ENCODE measurements around the gene CHST7. TPM values are rescaled to one million over a fixed set of nuclear protein-coding genes. Genes with fewer than 3 reads are reported as not detected.

Gene CHST7
- total RNA-seq, 1 experiment from 2014 or later, result 7.7 TPM

DNA sequence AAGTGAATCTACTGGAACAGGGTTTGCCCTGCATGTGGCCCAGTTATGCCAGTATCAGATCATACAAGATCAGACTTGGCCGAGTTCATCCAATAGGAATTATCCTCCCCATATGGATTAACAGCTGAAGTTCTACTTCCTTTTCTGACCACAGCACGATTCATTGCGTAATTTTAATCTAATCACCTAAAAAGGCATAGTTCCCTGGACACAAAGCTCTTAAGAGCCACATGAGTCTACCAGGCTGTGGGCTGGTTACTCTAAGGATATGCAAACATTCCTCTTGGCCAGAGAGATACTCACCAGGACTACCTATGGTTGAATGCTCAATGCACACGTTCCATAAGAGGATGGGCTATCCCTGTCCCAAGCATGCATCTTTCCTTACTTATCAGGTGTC is 46.9 kb downstream of the CHST7 start:
- H3K27me3 ChIP-seq (ENCODE audit: insufficient read depth, low read length), result no peaks in the 10 kb centered on the region
- BruUV-seq (replicated peaks), result no TSS peak
- H3K79me2 ChIP-seq (ENCODE audit: insufficient read depth, low read length), result no peaks in the 10 kb centered on the region
- TF ChIP-seq, protein P1, sequence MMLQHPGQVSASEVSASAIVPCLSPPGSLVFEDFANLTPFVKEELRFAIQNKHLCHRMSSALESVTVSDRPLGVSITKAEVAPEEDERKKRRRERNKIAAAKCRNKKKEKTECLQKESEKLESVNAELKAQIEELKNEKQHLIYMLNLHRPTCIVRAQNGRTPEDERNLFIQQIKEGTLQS (IDR thresholded peaks at IDR 0.05), result no peak
- no peak for TF ChIP-seq EGR1 (IDR thresholded peaks at IDR 0.05; ENCODE audit: low read depth)
- TF ChIP-seq ELF1 (IDR thresholded peaks at IDR 0.05; ENCODE audit: borderline replicate concordance, low read depth), result no peak
- CTCF ChIA-PET, result no interaction called here
- H3K9me2 ChIP-seq (ENCODE audit: insufficient read depth), result no peaks in the 10 kb centered on the region
- no peak overlapping the region for H2AFZ ChIP-seq (ENCODE audit: low read depth, low read length, poor library complexity, severe bottlenecking)
- no peaks in the 10 kb centered on the region for H3K36me3 ChIP-seq (ENCODE audit: control insufficient read depth in 1 of 2, insufficient read depth in 2 of 2, low read length in 2 of 2)
- H3K4me1 ChIP-seq (ENCODE audit: control insufficient read depth in 1 of 2, insufficient read depth in 2 of 2, low read length in 2 of 2), result no peaks in the 10 kb centered on the region
- no peaks in the 10 kb centered on the region for H3K9me3 ChIP-seq (ENCODE audit: control insufficient read depth in 1 of 2, insufficient read depth in 1 of 2, low read depth in 1 of 2, low read length in 2 of 2)
- no peak overlapping the region for H3K4me2 ChIP-seq (ENCODE audit: low read length)
- H3K4me3 ChIP-seq (replicated peaks in 1 of 2; ENCODE audit: low read depth in 1 of 2, low read length in 2 of 2), result no peak overlapping the region
- no peak overlapping the region for H3K27ac ChIP-seq (ENCODE audit: low read depth, low read length)
- POLR2A ChIA-PET, result no interaction called here
- RAD21 ChIA-PET (ENCODE audit: low non-redundant PET in 1 of 2, low total read pairs in 2 of 2, uncharacterized antibody in 2 of 2, unreplicated experiment in 2 of 2), result no interaction called here
- no peaks in the 10 kb centered on the region for H4K20me1 ChIP-seq (ENCODE audit: insufficient read depth)
- H3K9ac ChIP-seq (ENCODE audit: low read length), result no peak overlapping the region
- no peak for DNase-seq (ENCODE audit: low read depth, low spot score)
- intact Hi-C loops (cut with micrococcal nuclease), result no loop called here
- no peak for ATAC-seq

DNA sequence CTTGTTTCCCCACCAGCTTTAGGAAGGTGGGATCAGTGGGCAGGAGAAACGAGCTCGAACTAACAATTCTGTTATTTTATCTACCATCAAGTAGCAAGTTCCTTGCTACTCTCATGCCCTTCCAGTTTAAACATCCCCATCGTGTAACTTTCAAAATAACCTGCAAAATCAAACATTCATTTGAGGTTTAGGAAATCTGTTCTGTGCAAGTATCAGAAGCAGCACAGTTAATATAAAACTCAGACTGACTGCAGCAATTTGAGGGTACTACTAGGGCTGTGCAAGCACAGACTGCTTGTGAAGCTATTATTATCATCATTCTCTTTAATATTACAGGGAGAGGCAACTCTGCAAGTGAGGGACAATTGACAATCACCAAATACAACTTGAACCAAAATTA is 48.0 kb downstream of the CHST7 start:
- no peak overlapping the region for H3K9ac ChIP-seq (ENCODE audit: low read length)
- DNase-seq (ENCODE audit: low read depth, low spot score) (no peak), ATAC-seq (no peak)
- no peaks in the 10 kb centered on the region for H3K9me3 ChIP-seq (ENCODE audit: control insufficient read depth in 1 of 2, insufficient read depth in 1 of 2, low read depth in 1 of 2, low read length in 2 of 2)
- no peaks in the 10 kb centered on the region for H3K79me2 ChIP-seq (ENCODE audit: insufficient read depth, low read length)
- no peak overlapping the region for H2AFZ ChIP-seq (ENCODE audit: low read depth, low read length, poor library complexity, severe bottlenecking)
- intact Hi-C loops (cut with micrococcal nuclease), result no loop called here
- POLR2A ChIA-PET, result no interaction called here
- no peaks in the 10 kb centered on the region for H3K36me3 ChIP-seq (ENCODE audit: control insufficient read depth in 1 of 2, insufficient read depth in 2 of 2, low read length in 2 of 2)
- H3K27ac ChIP-seq (ENCODE audit: low read depth, low read length), result no peak overlapping the region
- no peaks in the 10 kb centered on the region for H3K9me2 ChIP-seq (ENCODE audit: insufficient read depth)
- H4K20me1 ChIP-seq (ENCODE audit: insufficient read depth), result no peaks in the 10 kb centered on the region
- RAD21 ChIA-PET (ENCODE audit: low non-redundant PET in 1 of 2, low total read pairs in 2 of 2, uncharacterized antibody in 2 of 2, unreplicated experiment in 2 of 2), result no interaction called here
- TF ChIP-seq ZNF274 (IDR thresholded peaks at IDR 0.05; ENCODE audit: low read depth, low read length) (no peak), CBX3 (IDR thresholded peaks at IDR 0.05; ENCODE audit: low read depth) (no peak), POLR2AphosphoS5 (IDR thresholded peaks at IDR 0.05; ENCODE audit: low read depth, low read length) (no peak), CEBPB (IDR thresholded peaks at IDR 0.05; ENCODE audit: low read depth) (no peak), JUND (IDR thresholded peaks at IDR 0.05) (no peak), SIN3A (IDR thresholded peaks at IDR 0.05; ENCODE audit: low read depth) (no peak), SP1 (IDR thresholded peaks at IDR 0.05; ENCODE audit: low read depth) (no peak), FOSL1 (IDR thresholded peaks at IDR 0.05; ENCODE audit: low read depth) (no peak), EZH2phosphoT487 (IDR thresholded peaks at IDR 0.05; ENCODE audit: borderline replicate concordance) (no peak)
- TF ChIP-seq, protein P2, sequence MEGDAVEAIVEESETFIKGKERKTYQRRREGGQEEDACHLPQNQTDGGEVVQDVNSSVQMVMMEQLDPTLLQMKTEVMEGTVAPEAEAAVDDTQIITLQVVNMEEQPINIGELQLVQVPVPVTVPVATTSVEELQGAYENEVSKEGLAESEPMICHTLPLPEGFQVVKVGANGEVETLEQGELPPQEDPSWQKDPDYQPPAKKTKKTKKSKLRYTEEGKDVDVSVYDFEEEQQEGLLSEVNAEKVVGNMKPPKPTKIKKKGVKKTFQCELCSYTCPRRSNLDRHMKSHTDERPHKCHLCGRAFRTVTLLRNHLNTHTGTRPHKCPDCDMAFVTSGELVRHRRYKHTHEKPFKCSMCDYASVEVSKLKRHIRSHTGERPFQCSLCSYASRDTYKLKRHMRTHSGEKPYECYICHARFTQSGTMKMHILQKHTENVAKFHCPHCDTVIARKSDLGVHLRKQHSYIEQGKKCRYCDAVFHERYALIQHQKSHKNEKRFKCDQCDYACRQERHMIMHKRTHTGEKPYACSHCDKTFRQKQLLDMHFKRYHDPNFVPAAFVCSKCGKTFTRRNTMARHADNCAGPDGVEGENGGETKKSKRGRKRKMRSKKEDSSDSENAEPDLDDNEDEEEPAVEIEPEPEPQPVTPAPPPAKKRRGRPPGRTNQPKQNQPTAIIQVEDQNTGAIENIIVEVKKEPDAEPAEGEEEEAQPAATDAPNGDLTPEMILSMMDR (IDR thresholded peaks at IDR 0.05 in 2 of 3, conservative IDR thresholded peaks at IDR 0.05 in 1 of 3; ENCODE audit: borderline replicate concordance in 1 of 3, insufficient read depth in 1 of 3, low read depth in 2 of 3, low read length in 2 of 3), result no peak
- TF ChIP-seq, protein P3, sequence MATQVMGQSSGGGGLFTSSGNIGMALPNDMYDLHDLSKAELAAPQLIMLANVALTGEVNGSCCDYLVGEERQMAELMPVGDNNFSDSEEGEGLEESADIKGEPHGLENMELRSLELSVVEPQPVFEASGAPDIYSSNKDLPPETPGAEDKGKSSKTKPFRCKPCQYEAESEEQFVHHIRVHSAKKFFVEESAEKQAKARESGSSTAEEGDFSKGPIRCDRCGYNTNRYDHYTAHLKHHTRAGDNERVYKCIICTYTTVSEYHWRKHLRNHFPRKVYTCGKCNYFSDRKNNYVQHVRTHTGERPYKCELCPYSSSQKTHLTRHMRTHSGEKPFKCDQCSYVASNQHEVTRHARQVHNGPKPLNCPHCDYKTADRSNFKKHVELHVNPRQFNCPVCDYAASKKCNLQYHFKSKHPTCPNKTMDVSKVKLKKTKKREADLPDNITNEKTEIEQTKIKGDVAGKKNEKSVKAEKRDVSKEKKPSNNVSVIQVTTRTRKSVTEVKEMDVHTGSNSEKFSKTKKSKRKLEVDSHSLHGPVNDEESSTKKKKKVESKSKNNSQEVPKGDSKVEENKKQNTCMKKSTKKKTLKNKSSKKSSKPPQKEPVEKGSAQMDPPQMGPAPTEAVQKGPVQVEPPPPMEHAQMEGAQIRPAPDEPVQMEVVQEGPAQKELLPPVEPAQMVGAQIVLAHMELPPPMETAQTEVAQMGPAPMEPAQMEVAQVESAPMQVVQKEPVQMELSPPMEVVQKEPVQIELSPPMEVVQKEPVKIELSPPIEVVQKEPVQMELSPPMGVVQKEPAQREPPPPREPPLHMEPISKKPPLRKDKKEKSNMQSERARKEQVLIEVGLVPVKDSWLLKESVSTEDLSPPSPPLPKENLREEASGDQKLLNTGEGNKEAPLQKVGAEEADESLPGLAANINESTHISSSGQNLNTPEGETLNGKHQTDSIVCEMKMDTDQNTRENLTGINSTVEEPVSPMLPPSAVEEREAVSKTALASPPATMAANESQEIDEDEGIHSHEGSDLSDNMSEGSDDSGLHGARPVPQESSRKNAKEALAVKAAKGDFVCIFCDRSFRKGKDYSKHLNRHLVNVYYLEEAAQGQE (IDR thresholded peaks at IDR 0.05; ENCODE audit: low read depth), result no peak
- TF ChIP-seq, protein P1 (IDR thresholded peaks at IDR 0.05), result no peak
- no peaks in the 10 kb centered on the region for H3K27me3 ChIP-seq (ENCODE audit: insufficient read depth, low read length)
- no peak overlapping the region for H3K4me3 ChIP-seq (replicated peaks in 1 of 2; ENCODE audit: low read depth in 1 of 2, low read length in 2 of 2)
- BruUV-seq (replicated peaks), result no TSS peak
- CTCF ChIA-PET, result no interaction called here
- H3K4me2 ChIP-seq (ENCODE audit: low read length), result no peak overlapping the region
- no peaks in the 10 kb centered on the region for H3K4me1 ChIP-seq (ENCODE audit: control insufficient read depth in 1 of 2, insufficient read depth in 2 of 2, low read length in 2 of 2)

All from HCT116 (cell line).